ENCODE data around the gene UHRF2.

The UHRF2 gene

DNA sequence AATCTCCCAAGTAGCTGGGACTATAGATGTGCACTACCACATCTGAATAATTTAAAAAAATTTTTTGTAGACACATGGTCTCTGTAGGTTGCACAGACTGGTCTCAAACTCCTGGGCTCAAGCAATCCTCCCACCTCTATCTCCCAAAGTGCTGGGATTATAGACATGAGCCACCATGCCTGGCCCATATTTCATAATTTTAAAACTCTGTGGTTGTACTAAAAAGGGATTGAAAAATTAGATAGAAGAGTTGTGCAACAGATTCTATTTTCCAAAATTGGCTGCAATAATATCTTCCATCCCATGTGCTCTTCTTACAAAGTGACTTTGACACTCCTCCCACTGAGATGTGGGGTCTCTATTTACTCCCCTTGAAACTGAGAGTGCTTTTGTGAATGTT is 7.6 kb upstream of the UHRF2 start:
- no peak overlapping the region for H3K4me3 ChIP-seq (ENCODE audit: low read length)
- no peaks in the 10 kb centered on the region for H3K36me3 ChIP-seq (replicated peaks; ENCODE audit: low read depth, low read length)
- TF ChIP-seq, protein P1, sequence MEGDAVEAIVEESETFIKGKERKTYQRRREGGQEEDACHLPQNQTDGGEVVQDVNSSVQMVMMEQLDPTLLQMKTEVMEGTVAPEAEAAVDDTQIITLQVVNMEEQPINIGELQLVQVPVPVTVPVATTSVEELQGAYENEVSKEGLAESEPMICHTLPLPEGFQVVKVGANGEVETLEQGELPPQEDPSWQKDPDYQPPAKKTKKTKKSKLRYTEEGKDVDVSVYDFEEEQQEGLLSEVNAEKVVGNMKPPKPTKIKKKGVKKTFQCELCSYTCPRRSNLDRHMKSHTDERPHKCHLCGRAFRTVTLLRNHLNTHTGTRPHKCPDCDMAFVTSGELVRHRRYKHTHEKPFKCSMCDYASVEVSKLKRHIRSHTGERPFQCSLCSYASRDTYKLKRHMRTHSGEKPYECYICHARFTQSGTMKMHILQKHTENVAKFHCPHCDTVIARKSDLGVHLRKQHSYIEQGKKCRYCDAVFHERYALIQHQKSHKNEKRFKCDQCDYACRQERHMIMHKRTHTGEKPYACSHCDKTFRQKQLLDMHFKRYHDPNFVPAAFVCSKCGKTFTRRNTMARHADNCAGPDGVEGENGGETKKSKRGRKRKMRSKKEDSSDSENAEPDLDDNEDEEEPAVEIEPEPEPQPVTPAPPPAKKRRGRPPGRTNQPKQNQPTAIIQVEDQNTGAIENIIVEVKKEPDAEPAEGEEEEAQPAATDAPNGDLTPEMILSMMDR (IDR thresholded peaks at IDR 0.05; ENCODE audit: low read depth, low read length), result no peak
- TF ChIP-seq EZH2phosphoT487 (IDR thresholded peaks at IDR 0.05; ENCODE audit: low read depth), result no peak
- H2AFZ ChIP-seq (ENCODE audit: low read depth, low read length), result no peak overlapping the region
- no peak overlapping the region for H3K4me2 ChIP-seq (ENCODE audit: low read length)
- H4K20me1 ChIP-seq (ENCODE audit: insufficient read depth, low read length), result no peaks in the 10 kb centered on the region
- H3K9ac ChIP-seq (ENCODE audit: low read length), result no peak overlapping the region
- peaks cover 22% of the 10 kb centered on the region for H3K27me3 ChIP-seq (ENCODE audit: low read depth, low read length)
- no peak overlapping the region for H3K27ac ChIP-seq (ENCODE audit: low read length)
- H3K9me3 ChIP-seq (ENCODE audit: insufficient read depth, low read length), result no peaks in the 10 kb centered on the region
- H3K79me2 ChIP-seq (ENCODE audit: low read length), result no peaks in the 10 kb centered on the region
- H3K4me1 ChIP-seq (ENCODE audit: low read length), result peaks cover 3% of the 10 kb centered on the region

DNA sequence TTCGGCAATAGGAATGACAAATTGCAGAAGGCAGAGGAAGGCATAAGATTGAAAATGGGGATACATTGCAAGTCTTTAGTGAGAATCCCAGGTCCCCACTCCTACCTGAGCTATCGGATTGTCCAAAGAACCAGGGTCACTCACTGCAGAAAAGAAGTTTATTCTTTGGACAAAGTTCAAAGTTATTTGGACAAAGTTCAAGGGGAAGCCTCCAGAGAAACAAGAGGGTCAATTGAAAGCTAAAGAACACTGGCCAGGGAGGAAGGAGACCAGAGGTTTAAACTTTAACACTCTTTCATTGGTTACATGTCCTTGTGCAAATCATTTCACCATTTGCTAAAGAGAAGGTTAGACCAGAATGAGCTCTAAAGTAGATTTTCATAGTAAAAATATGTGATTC is 5.2 kb upstream of the UHRF2 start:
- no peaks in the 10 kb centered on the region for H3K79me2 ChIP-seq (ENCODE audit: low read length)
- H2AFZ ChIP-seq (ENCODE audit: low read depth, low read length), result no peak overlapping the region
- no peak overlapping the region for H3K9ac ChIP-seq (ENCODE audit: low read length)
- H3K27ac ChIP-seq (ENCODE audit: low read length), result no peak overlapping the region
- no peaks in the 10 kb centered on the region for H4K20me1 ChIP-seq (ENCODE audit: insufficient read depth, low read length)
- no peaks in the 10 kb centered on the region for H3K36me3 ChIP-seq (replicated peaks; ENCODE audit: low read depth, low read length)
- no peak for TF ChIP-seq EZH2phosphoT487 (IDR thresholded peaks at IDR 0.05; ENCODE audit: low read depth)
- TF ChIP-seq, protein P1 (IDR thresholded peaks at IDR 0.05; ENCODE audit: low read depth, low read length), result no peak
- H3K27me3 ChIP-seq (ENCODE audit: low read depth, low read length), result peaks cover 22% of the 10 kb centered on the region
- H3K4me1 ChIP-seq (ENCODE audit: low read length), result peaks cover 26% of the 10 kb centered on the region
- no peak overlapping the region for H3K4me3 ChIP-seq (ENCODE audit: low read length)
- no peak overlapping the region for H3K4me2 ChIP-seq (ENCODE audit: low read length)
- H3K9me3 ChIP-seq (ENCODE audit: insufficient read depth, low read length), result no peaks in the 10 kb centered on the region

DNA sequence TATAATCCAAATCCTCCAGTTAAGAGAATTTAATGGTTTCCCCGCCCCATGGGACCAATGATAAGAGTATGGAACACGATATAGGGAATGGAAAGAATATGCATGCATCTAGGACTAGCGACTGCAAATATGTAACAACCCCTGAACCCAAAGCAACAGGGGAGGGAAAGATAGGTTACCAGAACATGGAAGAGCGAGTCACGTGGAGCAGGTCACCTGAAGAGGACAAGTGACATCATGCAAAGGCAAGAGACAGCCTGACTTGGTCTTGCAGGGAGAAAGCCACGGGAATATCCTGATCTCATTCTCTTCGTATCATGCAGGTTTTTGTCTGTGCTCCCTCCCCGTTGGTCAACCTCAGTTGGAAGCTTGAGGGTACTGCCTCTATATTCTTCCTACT is 4.7 kb upstream of the UHRF2 start:
- Histone ChIP-seq H3K9ac (ENCODE audit: low read length) (no peak overlapping the region), H3K4me2 (ENCODE audit: low read length) (no peak overlapping the region), H2AFZ (ENCODE audit: low read depth, low read length) (no peak overlapping the region), H3K27me3 (ENCODE audit: low read depth, low read length) (peaks cover 22% of the 10 kb centered on the region), H3K27ac (ENCODE audit: low read length) (no peak overlapping the region), H3K4me1 (ENCODE audit: low read length) (peaks cover 26% of the 10 kb centered on the region), H3K79me2 (ENCODE audit: low read length) (peaks cover 3% of the 10 kb centered on the region), H3K4me3 (ENCODE audit: low read length) (no peak overlapping the region), H3K9me3 (ENCODE audit: insufficient read depth, low read length) (no peaks in the 10 kb centered on the region), H4K20me1 (ENCODE audit: insufficient read depth, low read length) (no peaks in the 10 kb centered on the region), H3K36me3 (replicated peaks; ENCODE audit: low read depth, low read length) (no peaks in the 10 kb centered on the region)
- no peak for TF ChIP-seq EZH2phosphoT487 (IDR thresholded peaks at IDR 0.05; ENCODE audit: low read depth)
- TF ChIP-seq, protein P1 (IDR thresholded peaks at IDR 0.05; ENCODE audit: low read depth, low read length), result no peak

DNA sequence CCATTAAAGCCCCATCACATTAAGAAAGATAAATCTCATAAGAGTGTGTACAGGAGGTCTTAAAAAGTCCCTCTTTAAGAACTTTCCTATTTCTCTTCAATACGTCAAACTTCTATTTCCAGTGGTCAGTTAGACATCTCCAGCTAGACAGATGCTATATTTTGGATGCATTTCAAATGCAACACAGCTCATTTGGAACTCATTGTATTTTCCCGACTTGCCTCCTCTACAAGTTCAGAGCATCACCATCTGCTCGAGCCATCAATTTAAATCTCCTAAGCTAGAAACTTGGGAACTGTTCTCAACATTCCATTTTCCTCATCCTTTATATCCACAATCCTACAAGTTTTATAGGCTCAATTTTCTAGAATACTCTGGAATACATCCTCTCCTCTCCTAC is 3.2 kb upstream of the UHRF2 start:
- no peak for TF ChIP-seq EZH2phosphoT487 (IDR thresholded peaks at IDR 0.05; ENCODE audit: low read depth)
- TF ChIP-seq, protein P1 (IDR thresholded peaks at IDR 0.05; ENCODE audit: low read depth, low read length), result no peak
- H3K9ac ChIP-seq (ENCODE audit: low read length), result no peak overlapping the region
- H3K79me2 ChIP-seq (ENCODE audit: low read length), result peaks cover 18% of the 10 kb centered on the region
- no peak overlapping the region for H3K4me3 ChIP-seq (ENCODE audit: low read length)
- H3K36me3 ChIP-seq (replicated peaks; ENCODE audit: low read depth, low read length), result peaks cover 2% of the 10 kb centered on the region
- no peak overlapping the region for H2AFZ ChIP-seq (ENCODE audit: low read depth, low read length)
- H3K4me2 ChIP-seq (ENCODE audit: low read length), result no peak overlapping the region
- H4K20me1 ChIP-seq (ENCODE audit: insufficient read depth, low read length), result peaks cover 9% of the 10 kb centered on the region
- peaks cover 30% of the 10 kb centered on the region for H3K4me1 ChIP-seq (ENCODE audit: low read length)
- peaks cover 22% of the 10 kb centered on the region for H3K27me3 ChIP-seq (ENCODE audit: low read depth, low read length)
- H3K27ac ChIP-seq (ENCODE audit: low read length), result no peak overlapping the region
- H3K9me3 ChIP-seq (ENCODE audit: insufficient read depth, low read length), result no peaks in the 10 kb centered on the region
